Testis (tissue), 2 donors: ENCODE data around the gene LDHD.

Source experiments
- POLR2A ChIP-seq: fragments of 450-650 bp; IDR thresholded peaks from one replicate; pipeline ENCODE4 v1.6.1; 2017; ENCODE audit warnings: antibody characterized with exemption, mild to moderate bottlenecking, moderate library complexity
- TF ChIP-seq, protein P1 (sequence below), 3 experiments: fragments of 450-650 bp in 2 of 3; fragments of 200-600 bp in 1 of 3; sonication (generic) in 1 of 3; IDR thresholded peaks; one replicate each; pipeline ENCODE4 v1.5.1; 2016 to 2019; ENCODE audit warnings: antibody characterized with exemption in 3 of 3, mild to moderate bottlenecking in 2 of 3, moderate library complexity in 1 of 3

- TF ChIP-seq, protein P1, sequence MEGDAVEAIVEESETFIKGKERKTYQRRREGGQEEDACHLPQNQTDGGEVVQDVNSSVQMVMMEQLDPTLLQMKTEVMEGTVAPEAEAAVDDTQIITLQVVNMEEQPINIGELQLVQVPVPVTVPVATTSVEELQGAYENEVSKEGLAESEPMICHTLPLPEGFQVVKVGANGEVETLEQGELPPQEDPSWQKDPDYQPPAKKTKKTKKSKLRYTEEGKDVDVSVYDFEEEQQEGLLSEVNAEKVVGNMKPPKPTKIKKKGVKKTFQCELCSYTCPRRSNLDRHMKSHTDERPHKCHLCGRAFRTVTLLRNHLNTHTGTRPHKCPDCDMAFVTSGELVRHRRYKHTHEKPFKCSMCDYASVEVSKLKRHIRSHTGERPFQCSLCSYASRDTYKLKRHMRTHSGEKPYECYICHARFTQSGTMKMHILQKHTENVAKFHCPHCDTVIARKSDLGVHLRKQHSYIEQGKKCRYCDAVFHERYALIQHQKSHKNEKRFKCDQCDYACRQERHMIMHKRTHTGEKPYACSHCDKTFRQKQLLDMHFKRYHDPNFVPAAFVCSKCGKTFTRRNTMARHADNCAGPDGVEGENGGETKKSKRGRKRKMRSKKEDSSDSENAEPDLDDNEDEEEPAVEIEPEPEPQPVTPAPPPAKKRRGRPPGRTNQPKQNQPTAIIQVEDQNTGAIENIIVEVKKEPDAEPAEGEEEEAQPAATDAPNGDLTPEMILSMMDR (IDR thresholded peaks at IDR 0.05), result no peak
- TF ChIP-seq POLR2A, result no peak
Observed at GRCh38 chr16:75068085-75069031, 48.2 kb downstream of the LDHD start.
